ENCODE data around the gene EXOC7.
"Not testable (repeated sequence)": the region's sequence is repeated elsewhere in the genome, so short reads cannot be mapped to it uniquely, and the experiment has no call there.

The EXOC7 gene

GRCh38 chr17:76053246-76054111, 50.1 kb downstream of the EXOC7 start:
- Mint-ChIP-seq H3K27me3 (no peaks in the 10 kb centered on the region), H3K4me1 (peaks cover 1% of the 10 kb centered on the region), H3K4me3 (no peak overlapping the region), H3K36me3 (peaks cover 71% of the 10 kb centered on the region), H3K27ac (no peak overlapping the region), H3K9me3 (no peaks in the 10 kb centered on the region)
- no peak for ATAC-seq

- no peaks in the 10 kb centered on the region for H3K27me3 Mint-ChIP-seq
- peaks cover 67% of the 10 kb centered on the region for H3K36me3 Mint-ChIP-seq
- H3K9me3 Mint-ChIP-seq, result no peaks in the 10 kb centered on the region
- H3K4me1 Mint-ChIP-seq, result peaks cover 9% of the 10 kb centered on the region
- no peak overlapping the region for H3K27ac Mint-ChIP-seq
- H3K4me3 Mint-ChIP-seq, result no peak overlapping the region
- no peak for ATAC-seq
Observed at GRCh38 chr17:76051561-76051960, 52.0 kb downstream of the EXOC7 start.

GRCh38 chr17:76050538-76051467, 52.8 kb downstream of the EXOC7 start:
- Mint-ChIP-seq H3K36me3 (peaks cover 68% of the 10 kb centered on the region), H3K27ac (no peak overlapping the region), H3K4me1 (peaks cover 9% of the 10 kb centered on the region), H3K4me3 (no peak overlapping the region), H3K27me3 (no peaks in the 10 kb centered on the region), H3K9me3 (no peaks in the 10 kb centered on the region)
- ATAC-seq, result no peak

GRCh38 chr17:76049836-76050537, 53.6 kb downstream of the EXOC7 start:
- peaks cover 9% of the 10 kb centered on the region for H3K4me1 Mint-ChIP-seq
- no peaks in the 10 kb centered on the region for H3K9me3 Mint-ChIP-seq
- no peak overlapping the region for H3K4me3 Mint-ChIP-seq
- H3K36me3 Mint-ChIP-seq, result peaks cover 75% of the 10 kb centered on the region
- H3K27me3 Mint-ChIP-seq, result no peaks in the 10 kb centered on the region
- H3K27ac Mint-ChIP-seq, result no peak overlapping the region
- no peak for ATAC-seq

- no peak for ATAC-seq
- H3K9me3 Mint-ChIP-seq, result no peaks in the 10 kb centered on the region
- no peaks in the 10 kb centered on the region for H3K27me3 Mint-ChIP-seq
- no peak overlapping the region for H3K27ac Mint-ChIP-seq
- H3K36me3 Mint-ChIP-seq, result peaks cover 78% of the 10 kb centered on the region
- peaks cover 9% of the 10 kb centered on the region for H3K4me1 Mint-ChIP-seq
- no peak overlapping the region for H3K4me3 Mint-ChIP-seq
Observed at GRCh38 chr17:76049239-76049638, 54.3 kb downstream of the EXOC7 start.

- Mint-ChIP-seq H3K9me3 (no peaks in the 10 kb centered on the region), H3K27me3 (no peaks in the 10 kb centered on the region), H3K36me3 (peaks cover 78% of the 10 kb centered on the region), H3K4me1 (peaks cover 9% of the 10 kb centered on the region), H3K4me3 (no peak overlapping the region), H3K27ac (peak overlapping the region; percentile 65)
- no peak for ATAC-seq
Observed at GRCh38 chr17:76048711-76049110, 54.9 kb downstream of the EXOC7 start.

- Mint-ChIP-seq H3K9me3 (no peaks in the 10 kb centered on the region), H3K36me3 (peaks cover 78% of the 10 kb centered on the region), H3K27me3 (no peaks in the 10 kb centered on the region), H3K4me3 (no peak overlapping the region), H3K27ac (peak overlapping the region; percentile 65), H3K4me1 (peaks cover 9% of the 10 kb centered on the region)
- no peak for ATAC-seq
Observed at GRCh38 chr17:76048025-76048605, 55.5 kb downstream of the EXOC7 start.

- Mint-ChIP-seq H3K36me3 (peaks cover 79% of the 10 kb centered on the region), H3K27me3 (no peaks in the 10 kb centered on the region), H3K9me3 (no peaks in the 10 kb centered on the region), H3K4me3 (no peak overlapping the region), H3K27ac (no peak overlapping the region), H3K4me1 (peaks cover 9% of the 10 kb centered on the region)
- no peak for ATAC-seq
Observed at GRCh38 chr17:76046064-76046463, 57.5 kb downstream of the EXOC7 start.

- not testable (repeated sequence) for H3K9me3 Mint-ChIP-seq, H3K4me1 Mint-ChIP-seq, H3K27me3 Mint-ChIP-seq, ATAC-seq, H3K27ac Mint-ChIP-seq, H3K4me3 Mint-ChIP-seq
- peaks cover 78% of the 10 kb centered on the region for H3K36me3 Mint-ChIP-seq
Observed at GRCh38 chr17:76044475-76045007, 59.0 kb downstream of the EXOC7 start.

GRCh38 chr17:76042868-76043267, 60.7 kb downstream of the EXOC7 start:
- ATAC-seq, H3K4me1 Mint-ChIP-seq, H3K9me3 Mint-ChIP-seq, H3K4me3 Mint-ChIP-seq, H3K27ac Mint-ChIP-seq, H3K27me3 Mint-ChIP-seq: not testable (repeated sequence)
- peaks cover 78% of the 10 kb centered on the region for H3K36me3 Mint-ChIP-seq

GRCh38 chr17:76040376-76040775, 63.2 kb downstream of the EXOC7 start:
- Mint-ChIP-seq H3K36me3 (peaks cover 64% of the 10 kb centered on the region), H3K27ac (no peak overlapping the region), H3K4me3 (no peak overlapping the region), H3K9me3 (no peaks in the 10 kb centered on the region), H3K27me3 (no peaks in the 10 kb centered on the region), H3K4me1 (no peaks in the 10 kb centered on the region)
- no peak for ATAC-seq

- no peak overlapping the region for H3K4me3 Mint-ChIP-seq
- no peak overlapping the region for H3K27ac Mint-ChIP-seq
- H3K9me3 Mint-ChIP-seq, result no peaks in the 10 kb centered on the region
- peaks cover 54% of the 10 kb centered on the region for H3K36me3 Mint-ChIP-seq
- no peaks in the 10 kb centered on the region for H3K27me3 Mint-ChIP-seq
- ATAC-seq, result no peak
- no peaks in the 10 kb centered on the region for H3K4me1 Mint-ChIP-seq
Observed at GRCh38 chr17:76039121-76039520, 64.5 kb downstream of the EXOC7 start.

- Mint-ChIP-seq H3K4me3 (no peak overlapping the region), H3K27me3 (no peaks in the 10 kb centered on the region), H3K36me3 (peaks cover 43% of the 10 kb centered on the region), H3K27ac (no peak overlapping the region), H3K4me1 (no peaks in the 10 kb centered on the region), H3K9me3 (no peaks in the 10 kb centered on the region)
- no peak for ATAC-seq
Observed at GRCh38 chr17:76038050-76038449, 65.5 kb downstream of the EXOC7 start.

- Mint-ChIP-seq H3K27ac (no peak overlapping the region), H3K4me1 (no peaks in the 10 kb centered on the region), H3K4me3 (no peak overlapping the region), H3K9me3 (no peaks in the 10 kb centered on the region), H3K36me3 (peaks cover 34% of the 10 kb centered on the region), H3K27me3 (no peaks in the 10 kb centered on the region)
- no peak for ATAC-seq
Observed at GRCh38 chr17:76036497-76037261, 66.9 kb downstream of the EXOC7 start.

Data from stimulated activated memory B cell treated with anti-CD40 and anti-IgM and Interleukin-4, amounts not matched to agents 10 μg/mL and 1 μg/mL and 100 μg/mL, for 72 hours (primary cell).